Erythroblast (primary cell): ENCODE data around the gene TOX2.

Source experiments
- GATA1 ChIP-seq: IDR thresholded peaks from 2 replicates; pipeline ENCODE4 v1.6.1; 2011; ENCODE audit warnings: low read depth, mild to moderate bottlenecking, control low read depth, low read length, moderate library complexity
- POLR2A ChIP-seq: IDR thresholded peaks from 2 replicates; pipeline ENCODE4 v1.6.1; 2011; ENCODE audit warnings: mild to moderate bottlenecking, low read length

GRCh38 chr20:43995645-43996044, 81.0 kb downstream of the TOX2 start:
- TF ChIP-seq POLR2A: no peak
- TF ChIP-seq GATA1: no peak
